Peyer's patch (tissue), 4 donors: ENCODE results near the gene BMP7.

Experiments
- POLR2A ChIP-seq, 2 donors: fragments of 450-650 bp; IDR thresholded peaks; one replicate each; pipeline ENCODE4 v1.5.1; 2017; ENCODE audit warnings: antibody characterized with exemption in 2 of 2, mild to moderate bottlenecking in 2 of 2, moderate library complexity in 2 of 2
- TF ChIP-seq, protein P1 (sequence below), 6 experiments: fragments of 450-650 bp in 4 of 6; fragments of 200-600 bp in 2 of 6; sonication (generic) in 1 of 6; IDR thresholded peaks; one replicate each; pipeline ENCODE4 v1.5.1; 2017 to 2019; ENCODE audit warnings: antibody characterized with exemption in 6 of 6, mild to moderate bottlenecking in 3 of 6, moderate library complexity in 1 of 6

DNA sequence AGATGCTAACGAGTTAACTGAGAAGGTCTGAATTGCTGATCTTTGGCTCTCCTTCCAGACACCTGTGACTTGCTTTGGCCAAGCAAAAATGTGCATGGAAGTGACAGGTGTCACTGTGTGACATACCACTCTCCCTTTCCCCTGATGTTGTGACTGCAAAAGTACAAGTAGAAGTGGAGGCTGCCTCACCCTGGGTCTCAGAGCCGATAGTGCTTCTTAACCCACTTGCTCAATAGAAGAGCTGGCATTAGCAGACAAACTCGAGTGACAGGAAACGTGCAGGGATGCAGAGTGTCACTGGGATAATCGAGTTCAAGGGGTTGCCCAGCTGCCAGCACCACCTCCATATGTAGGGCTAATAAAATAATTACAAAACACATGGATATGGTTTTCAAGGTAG is 46.8 kb upstream of the BMP7 start:
- TF ChIP-seq, protein P1, sequence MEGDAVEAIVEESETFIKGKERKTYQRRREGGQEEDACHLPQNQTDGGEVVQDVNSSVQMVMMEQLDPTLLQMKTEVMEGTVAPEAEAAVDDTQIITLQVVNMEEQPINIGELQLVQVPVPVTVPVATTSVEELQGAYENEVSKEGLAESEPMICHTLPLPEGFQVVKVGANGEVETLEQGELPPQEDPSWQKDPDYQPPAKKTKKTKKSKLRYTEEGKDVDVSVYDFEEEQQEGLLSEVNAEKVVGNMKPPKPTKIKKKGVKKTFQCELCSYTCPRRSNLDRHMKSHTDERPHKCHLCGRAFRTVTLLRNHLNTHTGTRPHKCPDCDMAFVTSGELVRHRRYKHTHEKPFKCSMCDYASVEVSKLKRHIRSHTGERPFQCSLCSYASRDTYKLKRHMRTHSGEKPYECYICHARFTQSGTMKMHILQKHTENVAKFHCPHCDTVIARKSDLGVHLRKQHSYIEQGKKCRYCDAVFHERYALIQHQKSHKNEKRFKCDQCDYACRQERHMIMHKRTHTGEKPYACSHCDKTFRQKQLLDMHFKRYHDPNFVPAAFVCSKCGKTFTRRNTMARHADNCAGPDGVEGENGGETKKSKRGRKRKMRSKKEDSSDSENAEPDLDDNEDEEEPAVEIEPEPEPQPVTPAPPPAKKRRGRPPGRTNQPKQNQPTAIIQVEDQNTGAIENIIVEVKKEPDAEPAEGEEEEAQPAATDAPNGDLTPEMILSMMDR (IDR thresholded peaks at IDR 0.05), result no peak
- TF ChIP-seq POLR2A (IDR thresholded peaks at IDR 0.05), result no peak
